ENCODE results near the gene COL6A1. TPM values are rescaled to one million over a fixed set of nuclear protein-coding genes. Genes with fewer than 3 reads are reported as not detected.

The COL6A1 gene
- total and polyA plus RNA-seq, 5 donors from 2014 or later: 0.10 to 2.2 (median 0.78) TPM

DNA sequence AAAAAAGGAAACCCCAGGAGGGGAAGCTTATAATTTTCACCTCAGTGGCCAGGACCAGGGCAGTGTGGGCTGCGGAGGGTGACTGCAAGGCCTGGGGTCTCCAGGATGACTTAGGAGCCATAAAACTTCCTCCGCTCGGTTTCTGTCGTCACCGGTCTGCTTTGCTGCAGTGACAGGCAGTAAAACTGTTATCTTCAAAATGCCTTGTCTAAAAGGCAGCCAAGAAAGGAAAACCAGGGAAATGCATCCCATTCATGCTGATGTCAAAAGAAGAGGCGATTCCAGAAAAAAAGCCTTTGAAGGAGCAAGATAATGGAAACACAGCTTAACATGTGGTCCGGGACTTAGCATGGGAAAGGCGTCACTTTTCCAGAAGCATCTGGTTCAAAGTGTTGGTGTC, 42.0 kb downstream of the COL6A1 start:
- Histone ChIP-seq H3K4me1 (ENCODE audit: control insufficient read depth, insufficient read depth, low read length, poor library complexity, severe bottlenecking) (no peaks in the 10 kb centered on the region), H3K27ac (ENCODE audit: insufficient read depth, low read length, poor library complexity, severe bottlenecking) (no peak overlapping the region), H3K27me3 (ENCODE audit: control insufficient read depth, insufficient read depth, low read length) (peaks cover 7% of the 10 kb centered on the region), H3K9me3 (ENCODE audit: control insufficient read depth in 2 of 2, low read length in 2 of 2) (no peaks in the 10 kb centered on the region), H3K36me3 (ENCODE audit: control insufficient read depth, insufficient read depth, low read length) (no peaks in the 10 kb centered on the region), H3K4me3 (ENCODE audit: low read depth, low read length) (no peak overlapping the region)
- ATAC-seq (ENCODE audit: low read depth in 2 of 2) (no peak), DNase-seq (no peak)
- no peak overlapping the region for H3K27ac Mint-ChIP-seq
- no peaks in the 10 kb centered on the region for H3K36me3 Mint-ChIP-seq
- no peaks in the 10 kb centered on the region for H3K4me1 Mint-ChIP-seq
- no peak overlapping the region for H3K4me3 Mint-ChIP-seq
- H3K9me3 Mint-ChIP-seq: peaks cover 0 to 7% (median 0%) of the 10 kb centered on the region in 7 donors
- peaks cover 41% of the 10 kb centered on the region for H3K27me3 Mint-ChIP-seq

DNA sequence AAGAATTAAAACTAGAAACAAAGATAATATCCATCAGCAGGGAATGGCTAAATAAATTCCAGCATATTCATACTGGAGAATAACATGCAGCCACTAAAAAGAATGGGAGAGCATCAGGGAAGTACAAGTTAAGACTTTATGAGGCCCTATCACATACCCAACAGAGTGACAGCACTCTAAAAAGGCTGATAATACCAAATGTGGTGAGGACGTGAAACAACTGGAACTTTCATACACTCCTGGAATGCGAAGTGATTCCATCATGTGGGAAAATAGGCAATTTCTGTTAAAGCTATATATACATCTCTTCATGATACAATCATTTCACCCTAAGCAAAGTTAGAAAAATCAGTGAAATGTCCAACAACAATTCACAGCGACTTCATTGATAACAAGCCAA, 42.6 kb downstream of the COL6A1 start:
- Mint-ChIP-seq H3K4me1 (no peaks in the 10 kb centered on the region), H3K27me3 (peaks cover 39% of the 10 kb centered on the region), H3K27ac (no peak overlapping the region), H3K4me3 (no peak overlapping the region), H3K9me3 (peaks cover 0 to 8% (median 0%) of the 10 kb centered on the region in 7 donors), H3K36me3 (no peaks in the 10 kb centered on the region)
- Histone ChIP-seq H3K27me3 (ENCODE audit: control insufficient read depth, insufficient read depth, low read length) (peaks cover 7% of the 10 kb centered on the region), H3K4me3 (ENCODE audit: low read depth, low read length) (no peak overlapping the region), H3K36me3 (ENCODE audit: control insufficient read depth, insufficient read depth, low read length) (no peaks in the 10 kb centered on the region), H3K4me1 (ENCODE audit: control insufficient read depth, insufficient read depth, low read length, poor library complexity, severe bottlenecking) (no peaks in the 10 kb centered on the region), H3K27ac (ENCODE audit: insufficient read depth, low read length, poor library complexity, severe bottlenecking) (no peak overlapping the region), H3K9me3 (ENCODE audit: control insufficient read depth in 2 of 2, low read length in 2 of 2) (peaks cover under 1 to 2% of the 10 kb centered on the region in 2 experiments)
- ATAC-seq (ENCODE audit: low read depth in 2 of 2): no peak
- no peak for DNase-seq

DNA sequence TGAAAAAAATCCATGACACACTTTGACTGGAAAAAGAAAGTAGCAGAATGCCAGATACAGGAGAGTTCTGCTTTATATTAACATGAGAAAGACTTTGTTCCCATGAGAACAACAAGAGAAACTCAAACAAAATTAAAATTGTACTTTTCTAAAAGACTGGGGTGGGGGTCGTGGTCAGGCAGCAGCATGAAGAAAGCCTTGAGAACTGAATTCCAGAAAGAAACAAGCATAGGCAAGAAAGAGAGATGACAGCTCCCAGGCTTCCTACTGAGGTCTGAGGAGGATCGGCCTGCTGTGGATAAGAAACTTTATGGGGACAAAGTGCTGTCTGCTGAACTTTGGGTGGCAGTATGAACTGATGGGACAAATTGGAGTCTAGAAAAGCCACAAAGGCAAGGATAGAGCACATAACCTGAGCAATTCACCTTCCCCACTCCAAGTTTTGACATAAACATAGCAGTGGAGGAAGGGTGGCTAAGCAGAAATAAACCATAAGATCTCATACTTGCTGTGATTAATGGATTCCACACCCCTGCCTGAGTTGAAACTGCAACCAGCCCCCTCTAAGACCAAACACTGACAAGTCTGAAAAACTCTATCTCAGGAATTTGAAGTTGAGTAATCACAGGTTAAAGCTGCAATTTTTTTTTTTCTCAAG, 43.7 kb downstream of the COL6A1 start:
- Histone ChIP-seq H3K27ac (ENCODE audit: insufficient read depth, low read length, poor library complexity, severe bottlenecking) (no peak overlapping the region), H3K36me3 (ENCODE audit: control insufficient read depth, insufficient read depth, low read length) (no peaks in the 10 kb centered on the region), H3K4me1 (ENCODE audit: control insufficient read depth, insufficient read depth, low read length, poor library complexity, severe bottlenecking) (no peaks in the 10 kb centered on the region), H3K27me3 (ENCODE audit: control insufficient read depth, insufficient read depth, low read length) (peaks cover 7% of the 10 kb centered on the region), H3K4me3 (ENCODE audit: low read depth, low read length) (no peak overlapping the region), H3K9me3 (ENCODE audit: control insufficient read depth in 2 of 2, low read length in 2 of 2) (peaks cover 7 to 12% of the 10 kb centered on the region in 2 experiments)
- ATAC-seq (ENCODE audit: low read depth in 2 of 2) (no peak), DNase-seq (no peak)
- Mint-ChIP-seq H3K4me3 (no peak overlapping the region), H3K27ac (no peak overlapping the region), H3K9me3 (peaks cover 0 to 17% (median 3%) of the 10 kb centered on the region in 7 donors), H3K36me3 (no peaks in the 10 kb centered on the region), H3K27me3 (peaks cover 32% of the 10 kb centered on the region), H3K4me1 (no peaks in the 10 kb centered on the region)

DNA sequence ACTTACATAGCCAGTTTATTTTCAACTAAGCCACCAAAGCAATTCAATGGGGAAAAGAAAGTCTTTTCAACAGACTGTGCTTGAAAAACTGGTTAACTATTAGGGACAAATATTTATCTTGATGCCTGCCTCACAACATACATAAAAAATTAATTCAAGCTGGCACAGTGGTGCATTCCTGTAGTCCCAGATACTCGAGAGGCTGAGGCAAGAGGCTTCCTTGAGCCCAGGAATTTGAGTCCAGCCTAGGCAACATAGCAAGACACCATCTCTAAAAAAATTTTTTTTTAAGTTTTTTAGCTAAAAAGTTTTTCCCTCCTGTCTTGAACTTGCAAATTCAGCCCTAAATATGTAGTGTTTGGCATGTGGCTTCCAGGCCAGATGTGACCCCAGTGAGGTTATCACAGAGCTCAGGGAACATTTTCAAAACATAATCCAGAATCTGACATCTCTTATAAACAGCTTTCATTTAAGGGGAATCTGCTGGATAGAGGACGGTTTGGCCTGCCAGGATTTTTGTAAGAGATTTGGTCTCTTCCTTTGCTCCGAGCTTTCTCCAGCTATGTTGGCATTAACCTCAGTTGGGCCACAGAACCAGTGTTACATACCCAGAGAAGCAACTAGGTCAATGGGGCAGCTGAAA, 46.4 kb downstream of the COL6A1 start:
- peaks cover 7 to 12% of the 10 kb centered on the region in 2 experiments for H3K9me3 ChIP-seq (ENCODE audit: control insufficient read depth in 2 of 2, low read length in 2 of 2)
- no peak overlapping the region for H3K27ac Mint-ChIP-seq
- DNase-seq (no peak), ATAC-seq (ENCODE audit: low read depth in 2 of 2) (no peak)
- no peak overlapping the region for H3K4me3 Mint-ChIP-seq
- peaks cover 37% of the 10 kb centered on the region for H3K27me3 Mint-ChIP-seq
- no peaks in the 10 kb centered on the region for H3K4me1 ChIP-seq (ENCODE audit: control insufficient read depth, insufficient read depth, low read length, poor library complexity, severe bottlenecking)
- no peaks in the 10 kb centered on the region for H3K36me3 ChIP-seq (ENCODE audit: control insufficient read depth, insufficient read depth, low read length)
- H3K27ac ChIP-seq (ENCODE audit: insufficient read depth, low read length, poor library complexity, severe bottlenecking): no peak overlapping the region
- no peaks in the 10 kb centered on the region for H3K4me1 Mint-ChIP-seq
- no peaks in the 10 kb centered on the region for H3K36me3 Mint-ChIP-seq
- H3K4me3 ChIP-seq (ENCODE audit: low read depth, low read length): no peak overlapping the region
- peaks cover 7% of the 10 kb centered on the region for H3K27me3 ChIP-seq (ENCODE audit: control insufficient read depth, insufficient read depth, low read length)
- H3K9me3 Mint-ChIP-seq: peaks cover 0 to 21% (median 4%) of the 10 kb centered on the region in 7 donors

DNA sequence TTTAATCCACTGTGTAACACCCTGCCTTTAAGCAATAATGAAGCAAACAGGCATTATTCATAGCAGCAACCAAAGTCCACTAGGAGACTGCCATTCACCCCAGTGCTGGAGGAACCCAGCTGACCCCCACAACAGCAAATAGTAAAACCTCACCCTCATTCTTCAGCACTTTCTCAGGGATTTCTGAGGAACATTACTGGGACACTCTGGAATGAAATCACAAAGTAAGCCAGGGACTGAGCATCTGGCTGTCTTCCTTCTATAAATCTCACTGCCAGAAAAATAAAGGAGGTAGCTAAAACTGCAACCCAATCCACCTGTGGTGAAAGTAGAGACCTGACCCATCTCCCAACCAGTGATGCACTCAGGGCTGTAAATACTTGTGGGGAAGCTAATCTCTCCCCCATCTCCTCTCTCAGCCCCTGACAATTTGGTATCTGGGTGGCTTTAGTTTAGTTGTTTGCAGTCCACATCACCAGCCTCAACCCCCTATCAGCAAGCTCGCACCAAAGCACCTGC, 47.1 kb downstream of the COL6A1 start:
- no peaks in the 10 kb centered on the region for H3K4me1 ChIP-seq (ENCODE audit: control insufficient read depth, insufficient read depth, low read length, poor library complexity, severe bottlenecking)
- ATAC-seq (ENCODE audit: low read depth in 2 of 2) (no peak), DNase-seq (no peak)
- H3K9me3 ChIP-seq (ENCODE audit: control insufficient read depth in 2 of 2, low read length in 2 of 2): peaks cover 7 to 12% of the 10 kb centered on the region in 2 experiments
- no peaks in the 10 kb centered on the region for H3K36me3 ChIP-seq (ENCODE audit: control insufficient read depth, insufficient read depth, low read length)
- Mint-ChIP-seq H3K27me3 (peaks cover 37% of the 10 kb centered on the region), H3K4me1 (no peaks in the 10 kb centered on the region), H3K4me3 (no peak overlapping the region), H3K36me3 (no peaks in the 10 kb centered on the region), H3K9me3 (peaks cover 0 to 21% (median 4%) of the 10 kb centered on the region in 7 donors), H3K27ac (no peak overlapping the region)
- no peak overlapping the region for H3K4me3 ChIP-seq (ENCODE audit: low read depth, low read length)
- no peak overlapping the region for H3K27ac ChIP-seq (ENCODE audit: insufficient read depth, low read length, poor library complexity, severe bottlenecking)
- H3K27me3 ChIP-seq (ENCODE audit: control insufficient read depth, insufficient read depth, low read length): peaks cover 5% of the 10 kb centered on the region

DNA sequence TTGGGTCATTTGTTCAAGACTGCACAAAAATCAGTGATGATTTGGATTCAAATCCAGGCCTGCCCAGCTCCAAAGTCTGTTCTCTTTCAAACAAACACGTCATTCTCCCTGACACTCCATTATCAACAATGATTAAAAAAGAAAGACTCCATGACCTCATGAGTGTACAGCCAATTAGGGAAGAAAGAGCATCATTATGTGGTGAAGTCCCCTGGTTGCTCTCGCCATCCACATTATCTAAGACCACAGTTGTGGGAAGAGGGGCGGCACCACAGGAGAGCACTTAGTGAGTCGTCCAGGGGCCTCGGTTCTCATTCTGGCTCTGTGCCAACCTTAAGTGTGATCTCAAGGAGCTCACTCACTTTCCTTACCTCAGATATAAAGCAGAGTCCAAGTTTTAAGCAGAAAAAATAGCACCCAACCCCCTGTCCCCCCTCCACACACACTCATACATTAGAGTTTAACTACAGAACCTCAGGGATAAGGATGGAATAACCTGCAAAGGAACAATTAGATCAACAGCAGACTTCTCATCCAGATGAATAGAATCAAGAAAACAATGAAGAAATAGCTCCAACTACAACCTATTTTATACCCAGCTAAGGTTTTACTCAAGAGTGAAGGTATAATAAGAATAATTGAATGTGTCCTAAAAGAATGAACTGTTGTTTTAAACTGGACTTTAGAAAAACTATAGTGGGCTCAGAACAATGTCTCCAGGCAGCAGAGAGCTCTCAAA, 47.8 kb downstream of the COL6A1 start:
- no peak for ATAC-seq (ENCODE audit: low read depth in 2 of 2)
- peaks cover 0 to 21% (median 4%) of the 10 kb centered on the region in 7 donors for H3K9me3 Mint-ChIP-seq
- peaks cover 36% of the 10 kb centered on the region for H3K27me3 Mint-ChIP-seq
- Histone ChIP-seq H3K4me3 (ENCODE audit: low read depth, low read length) (no peak overlapping the region), H3K27ac (ENCODE audit: insufficient read depth, low read length, poor library complexity, severe bottlenecking) (no peak overlapping the region), H3K4me1 (ENCODE audit: control insufficient read depth, insufficient read depth, low read length, poor library complexity, severe bottlenecking) (no peaks in the 10 kb centered on the region), H3K36me3 (ENCODE audit: control insufficient read depth, insufficient read depth, low read length) (no peaks in the 10 kb centered on the region), H3K9me3 (ENCODE audit: control insufficient read depth in 2 of 2, low read length in 2 of 2) (peaks cover 7 to 12% of the 10 kb centered on the region in 2 experiments), H3K27me3 (ENCODE audit: control insufficient read depth, insufficient read depth, low read length) (peaks cover 3% of the 10 kb centered on the region)
- no peak for DNase-seq
- H3K4me1 Mint-ChIP-seq: no peaks in the 10 kb centered on the region
- no peaks in the 10 kb centered on the region for H3K36me3 Mint-ChIP-seq
- H3K4me3 Mint-ChIP-seq: no peak overlapping the region
- H3K27ac Mint-ChIP-seq: peak overlapping the region in 1 of 3 donors; percentile 12

DNA sequence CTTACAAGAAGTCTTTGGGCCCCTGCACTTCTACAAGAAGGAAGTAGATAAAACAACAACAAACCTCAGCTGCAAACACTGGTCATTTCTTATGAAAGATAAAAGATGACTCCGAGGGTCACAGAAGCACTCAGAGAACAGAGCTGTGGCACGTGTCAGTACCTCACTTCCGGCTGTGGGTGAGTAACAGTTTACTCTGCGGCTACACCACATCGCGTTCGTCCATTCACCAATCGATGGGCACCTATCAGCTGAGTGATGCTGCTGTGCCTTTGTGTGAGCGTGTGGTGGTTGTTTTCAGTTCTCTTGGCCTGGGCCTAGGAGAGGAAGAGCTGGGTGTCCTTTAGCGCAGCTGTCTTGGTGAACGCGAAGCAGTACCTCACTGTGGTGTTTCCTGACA, 49.9 kb downstream of the COL6A1 start:
- Histone ChIP-seq H3K4me3 (ENCODE audit: low read depth, low read length) (no peak overlapping the region), H3K9me3 (ENCODE audit: control insufficient read depth in 2 of 2, low read length in 2 of 2) (peaks cover 7 to 12% of the 10 kb centered on the region in 2 experiments), H3K36me3 (ENCODE audit: control insufficient read depth, insufficient read depth, low read length) (no peaks in the 10 kb centered on the region), H3K27me3 (ENCODE audit: control insufficient read depth, insufficient read depth, low read length) (no peaks in the 10 kb centered on the region), H3K4me1 (ENCODE audit: control insufficient read depth, insufficient read depth, low read length, poor library complexity, severe bottlenecking) (no peaks in the 10 kb centered on the region), H3K27ac (ENCODE audit: insufficient read depth, low read length, poor library complexity, severe bottlenecking) (no peak overlapping the region)
- Mint-ChIP-seq H3K36me3 (no peaks in the 10 kb centered on the region), H3K27me3 (peaks cover 17% of the 10 kb centered on the region), H3K9me3 (peaks cover 0 to 21% (median 2%) of the 10 kb centered on the region in 7 donors), H3K27ac (no peak overlapping the region), H3K4me1 (no peaks in the 10 kb centered on the region), H3K4me3 (no peak overlapping the region)
- no peak for DNase-seq
- ATAC-seq (ENCODE audit: low read depth in 2 of 2): no peak
